Mucosa of descending colon (tissue), 3 donors: ENCODE results near the gene THSD7B. TPM values are rescaled to one million over a fixed set of nuclear protein-coding genes. Genes with fewer than 3 reads are reported as not detected.

ENCODE experiments used
- ATAC-seq: fragments of 200-7000 bp; cut with Tn5 transposase; one replicate; pipeline ENCODE4 v1.9.1; 2020; ENCODE audit warnings: mild to moderate bottlenecking, moderate library complexity
- DNase-seq, 3 donors: peaks; one replicate each; pipeline ENCODE4 v3.0.0-alpha.2; 2020
- H3K36me3 ChIP-seq: fragments of 200-600 bp; one replicate; pipeline ENCODE4 v1.8.0; 2021; ENCODE audit warnings: low read depth, mild to moderate bottlenecking
- H3K4me1 ChIP-seq: fragments of 200-600 bp; one replicate; pipeline ENCODE4 v1.8.0; 2021; ENCODE audit warnings: low read depth, mild to moderate bottlenecking
- H3K4me3 ChIP-seq: fragments of 200-600 bp; one replicate; pipeline ENCODE4 v1.8.0; 2021; ENCODE audit warnings: mild to moderate bottlenecking
- H3K9me3 ChIP-seq: fragments of 200-600 bp; one replicate; pipeline ENCODE4 v1.8.0; 2021; ENCODE audit warnings: mild to moderate bottlenecking
- CTCF ChIP-seq: fragments of 200-600 bp; IDR thresholded peaks from one replicate; pipeline ENCODE4 v1.8.0; 2022; ENCODE audit warnings: antibody characterized with exemption, mild to moderate bottlenecking
- intact Hi-C, 2 donors: fragments of 100-400 bp; cut with DNase I in 1 of 2; cut with micrococcal nuclease in 1 of 2; formaldehyde crosslinking; loops; one replicate each; pipeline versions ENCODE4 v1.11.0 to v1.11.1; 2022; cut with DNase I, micrococcal nuclease
- total RNA-seq, 3 donors: library from RNA; stranded (reverse); fragmentation: NEBNext Ultra II Directional in 2 of 3; extraction: Animal tissue kit (Norgen Biotek cat#: 25700) in 2 of 3; gene quantifications; one replicate each; pipeline versions ENCODE4 v1.2.1 to v1.2.4, GENCODE V29; 2021 to 2023
- donor health status: DM: no; HTN: no; CAD: no; lungs with moderate emphysema.
- donor health status: DM: no; HTN: no; CAD: no.
- donor health status: DM: no; HTN: yes; CAD: no.

The THSD7B gene
- total RNA-seq, 3 donors from 2014 or later, result 0.85 TPM; not detected in 2

GRCh38 chr2:137156221-137156844 lies 391.0 kb downstream of the THSD7B start:
- intact Hi-C loops, result no loop called here
- H3K9me3 ChIP-seq, result no peaks in the 10 kb centered on the region
- TF ChIP-seq CTCF, result no peak
- ATAC-seq, result no peak
- H3K36me3 ChIP-seq, result no peaks in the 10 kb centered on the region
- DNase-seq, result no peak
- no peak overlapping the region for H3K4me3 ChIP-seq
- H3K4me1 ChIP-seq, result no peaks in the 10 kb centered on the region

DNA sequence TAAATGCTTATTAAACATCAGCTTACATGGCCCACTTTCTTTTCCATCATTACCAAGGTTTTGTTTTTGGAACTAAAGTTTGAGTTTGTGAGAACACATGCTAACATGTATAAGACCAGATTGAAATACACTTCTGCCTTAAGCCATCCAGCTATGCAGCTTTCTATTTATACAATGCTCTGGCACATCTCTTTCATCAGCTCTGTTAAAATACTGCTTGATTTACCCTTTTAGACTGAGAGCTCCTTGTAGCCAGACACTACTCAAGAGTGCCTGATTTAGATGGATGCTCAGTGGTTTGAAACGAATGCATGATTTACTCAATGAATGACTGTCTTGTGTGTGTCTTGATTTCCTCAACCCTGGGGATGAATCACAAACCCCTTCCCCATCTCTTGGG lies 392.5 kb downstream of the THSD7B start:
- intact Hi-C loops, result no loop called here
- TF ChIP-seq CTCF, result no peak
- ATAC-seq (no peak), DNase-seq (no peak)
- no peaks in the 10 kb centered on the region for H3K9me3 ChIP-seq
- no peaks in the 10 kb centered on the region for H3K36me3 ChIP-seq
- no peak overlapping the region for H3K4me3 ChIP-seq
- no peaks in the 10 kb centered on the region for H3K4me1 ChIP-seq

- no peak for TF ChIP-seq CTCF
- Histone ChIP-seq H3K9me3 (no peaks in the 10 kb centered on the region), H3K4me3 (no peak overlapping the region), H3K36me3 (no peaks in the 10 kb centered on the region), H3K4me1 (no peaks in the 10 kb centered on the region)
- DNase-seq (no peak), ATAC-seq (no peak)
- intact Hi-C loops, result no loop called here
Observed at GRCh38 chr2:137161250-137161649, 395.9 kb downstream of the THSD7B start.

DNA sequence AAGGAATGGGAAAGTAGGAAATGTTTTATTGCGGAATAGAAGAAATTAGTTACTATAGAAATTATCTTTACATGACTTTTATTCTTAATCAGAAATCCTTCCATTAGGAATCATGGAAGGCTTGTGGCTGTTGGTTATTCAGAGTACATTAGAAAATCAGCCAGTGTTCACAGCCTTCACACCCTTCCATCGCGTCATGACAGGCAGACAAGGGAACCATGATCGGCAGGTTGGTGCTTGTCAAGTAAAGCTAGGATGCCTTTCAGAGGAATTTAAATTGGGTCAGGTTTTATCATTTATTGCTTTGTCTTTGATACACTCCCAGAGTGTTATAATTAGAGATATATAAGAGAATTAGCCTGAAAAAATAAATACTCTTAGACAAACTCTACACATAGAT lies 400.6 kb downstream of the THSD7B start:
- DNase-seq (no peak), ATAC-seq (no peak)
- Histone ChIP-seq H3K4me1 (no peaks in the 10 kb centered on the region), H3K4me3 (no peak overlapping the region), H3K9me3 (no peaks in the 10 kb centered on the region), H3K36me3 (no peaks in the 10 kb centered on the region)
- intact Hi-C loops, result no loop called here
- no peak for TF ChIP-seq CTCF

GRCh38 chr2:137167651-137168050 lies 402.3 kb downstream of the THSD7B start:
- Histone ChIP-seq H3K4me3 (no peak overlapping the region), H3K4me1 (no peaks in the 10 kb centered on the region), H3K36me3 (no peaks in the 10 kb centered on the region), H3K9me3 (no peaks in the 10 kb centered on the region)
- ATAC-seq (no peak), DNase-seq (no peak)
- no peak for TF ChIP-seq CTCF
- intact Hi-C loops, result no loop called here

- H3K36me3 ChIP-seq, result no peaks in the 10 kb centered on the region
- no peaks in the 10 kb centered on the region for H3K4me1 ChIP-seq
- no peak for TF ChIP-seq CTCF
- no peaks in the 10 kb centered on the region for H3K9me3 ChIP-seq
- DNase-seq (no peak), ATAC-seq (no peak)
- intact Hi-C loops, result no loop called here
- no peak overlapping the region for H3K4me3 ChIP-seq
Observed at GRCh38 chr2:137168552-137168951, 403.2 kb downstream of the THSD7B start.
